ENCODE data around the gene ARHGAP10. TPM values are rescaled to one million over a fixed set of nuclear protein-coding genes. Genes with fewer than 3 reads are reported as not detected.
A peak's percentile ranks its signal among the peaks of the same experiment; 100 is the strongest.

The ARHGAP10 gene
- total and polyA plus RNA-seq, 10 of the 15 experiments (the other 5 are each of a cell fraction or from before 2014, with no cell fraction given): 1.3 to 25.8 (median 17.2) TPM

GRCh38 chr4:147735413-147736301 is 3.8 kb downstream of the ARHGAP10 start:
- ChIA-PET SMC1A (ENCODE audit: uncharacterized antibody, unreplicated experiment) (interaction anchor here (1.0 to 5.0 kb wide), 4 partner anchors 44 to 130 kb away, joined by 4 to 42 read pairs (median 8); no protein-coding TSS in a partner anchor), POLR2A (interaction anchor here (0.6 to 1.0 kb wide), 2 partner anchors 33 to 59 kb away, joined by 3 read pairs; no protein-coding TSS in a partner anchor), CTCF (no interaction called here), RAD21 (ENCODE audit: unreplicated experiment) (interaction anchor here (0.5 kb wide), 1 partner anchor 69 kb away, joined by 3 read pairs; no protein-coding TSS in a partner anchor)
- peak; percentile 18 for FAIRE-seq
- Histone ChIP-seq H3K4me3 (peak overlapping the region; percentile 98), H3K27ac (ENCODE audit: control insufficient read depth, insufficient read depth) (peak overlapping the region; percentile 91), H3K36me3 (ENCODE audit: control insufficient read depth in 2 of 2, insufficient read depth in 2 of 2, low read length in 1 of 2) (peaks cover 0 to 3% of the 10 kb centered on the region in 2 experiments; a peak in 2 of 4 replicates), H3K4me2 (ENCODE audit: control insufficient read depth, insufficient read depth) (peak overlapping the region; percentile 79), H3K9me3 (replicated peaks; ENCODE audit: control insufficient read depth, insufficient read depth, low read length) (no peaks in the 10 kb centered on the region), H3K4me1 (ENCODE audit: control insufficient read depth, insufficient read depth, low read length) (peaks cover 12% of the 10 kb centered on the region), H2AFZ (ENCODE audit: control insufficient read depth, low read depth, low read length) (peak overlapping the region; percentile 15; the same call in 1 of the 2 replicates), H3K27me3 (replicated peaks in 1 of 2; ENCODE audit: control insufficient read depth in 2 of 2, insufficient read depth in 2 of 2, low read length in 1 of 2) (no peaks in the 10 kb centered on the region), H3K9ac (ENCODE audit: control insufficient read depth, insufficient read depth, low read length) (peak overlapping the region; percentile 70), H4K20me1 (ENCODE audit: control insufficient read depth, insufficient read depth) (no peaks in the 10 kb centered on the region), H3K79me2 (ENCODE audit: control insufficient read depth, insufficient read depth, low read length) (peaks cover 89% of the 10 kb centered on the region)
- intact Hi-C loops (cut with micrococcal nuclease; ENCODE audit: unreplicated experiment): loop anchor here (2.0 kb wide), 1 partner anchor 43 kb away; no protein-coding TSS in a partner anchor
- ATAC-seq: peak; percentile 26
- DNase-seq (ENCODE audit: low read depth, low spot score): no peak
- WGBS (ENCODE audit: insufficient coverage, insufficient replicate concordance, low lambda C conversion rate, missing lambda C conversion rate): 45% methylated on average over 6 of the region's 6 CpGs
- BruUV-seq (replicated peaks): no TSS peak
- in situ Hi-C loops (cut with MboI): no loop called here
- no peak for TF ChIP-seq BCL11A (IDR thresholded peaks at IDR 0.05; ENCODE audit: low read depth, low read length)
- no peak for TF ChIP-seq SMAD1 (IDR thresholded peaks at IDR 0.05; ENCODE audit: low read depth, partially characterized antibody)
- no peak for TF ChIP-seq MYB (IDR thresholded peaks at IDR 0.05; ENCODE audit: borderline replicate concordance, low read depth, low read length)
- TF ChIP-seq CREM (IDR thresholded peaks at IDR 0.05; ENCODE audit: low read depth): no peak
- TF ChIP-seq RELA (IDR thresholded peaks at IDR 0.05; ENCODE audit: borderline replicate concordance, partially characterized antibody): no peak
- TF ChIP-seq PAX5 (IDR thresholded peaks at IDR 0.05; ENCODE audit: borderline replicate concordance, low read depth, low read length): no peak
- 0 out of 2 replicates have a peak, but pooled peaks have one; percentile 10 for TF ChIP-seq TCF7 (IDR thresholded peaks at IDR 0.05; ENCODE audit: borderline replicate concordance)
- TF ChIP-seq MTA2 (IDR thresholded peaks at IDR 0.05; ENCODE audit: low read depth): 0 out of 2 replicates have a peak, but pooled peaks have one; percentile 66
- TF ChIP-seq ZZZ3 (IDR thresholded peaks at IDR 0.05; ENCODE audit: control insufficient read depth, insufficient read length, low read depth): no peak
- TF ChIP-seq CBX3 (IDR thresholded peaks at IDR 0.05; ENCODE audit: borderline replicate concordance, low read depth): no peak
- no peak for TF ChIP-seq KLF5 (IDR thresholded peaks at IDR 0.05; ENCODE audit: partially characterized antibody)
- no peak for TF ChIP-seq ZNF24 (IDR thresholded peaks at IDR 0.05)
- TF ChIP-seq SMC3 (IDR thresholded peaks at IDR 0.05; ENCODE audit: borderline replicate concordance, low read length): no peak
- no peak for TF ChIP-seq SRF (IDR thresholded peaks at IDR 0.05; ENCODE audit: low read depth in 2 of 2, low read length in 2 of 2)
- TF ChIP-seq NKRF (conservative IDR thresholded peaks at IDR 0.05): no peak
- TF ChIP-seq SUPT20H (IDR thresholded peaks at IDR 0.05; ENCODE audit: borderline replicate concordance, control insufficient read depth, low read depth, low read length): no peak
- no peak for TF ChIP-seq ZNF622 (IDR thresholded peaks at IDR 0.05)

Data from GM12878 (cell line).